ENCODE results near the gene PCBP3.

- TF ChIP-seq CTCF (IDR thresholded peaks at IDR 0.05) (no peak), POLR2A (IDR thresholded peaks at IDR 0.05) (no peak)
Observed at GRCh38 chr21:45802425-45802824, 158.9 kb downstream of the PCBP3 start.
